HG03025 (cell line): ENCODE data around the gene LRP1B.
A peak's percentile ranks its signal among the peaks of the same experiment; 100 is the strongest.
"Not testable (repeated sequence)": the region's sequence is repeated elsewhere in the genome, so short reads cannot be mapped to it uniquely, and the experiment has no call there.

Experiments used
- ATAC-seq: cut with Tn5 transposase; IDR thresholded peaks from one replicate; pipeline ENCODE4 v1.9.1; 2021; ENCODE audit warnings: mild to moderate bottlenecking, moderate library complexity; ENCODE audit not compliant: unreplicated experiment, low FRiP score

LRP1B gene

DNA sequence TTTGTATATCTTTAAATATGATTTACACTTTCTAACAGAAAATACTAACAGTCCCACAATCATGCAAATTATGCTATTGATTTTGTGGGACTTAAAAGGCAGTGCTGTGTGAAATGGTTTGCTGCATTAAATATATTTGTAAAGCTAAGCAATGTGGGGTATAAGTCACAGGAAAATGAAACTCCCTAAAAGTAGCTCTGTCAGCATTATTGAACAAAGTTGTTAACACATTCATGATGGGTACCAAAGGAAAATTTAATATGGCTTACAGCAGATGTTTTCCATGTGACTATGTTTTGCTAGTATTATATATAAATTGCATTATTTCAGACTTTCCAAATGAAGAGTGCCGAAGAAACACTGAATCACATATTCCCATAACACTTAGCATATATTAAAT, 1450.0 kb downstream of the LRP1B start:
- no peak for ATAC-seq

DNA sequence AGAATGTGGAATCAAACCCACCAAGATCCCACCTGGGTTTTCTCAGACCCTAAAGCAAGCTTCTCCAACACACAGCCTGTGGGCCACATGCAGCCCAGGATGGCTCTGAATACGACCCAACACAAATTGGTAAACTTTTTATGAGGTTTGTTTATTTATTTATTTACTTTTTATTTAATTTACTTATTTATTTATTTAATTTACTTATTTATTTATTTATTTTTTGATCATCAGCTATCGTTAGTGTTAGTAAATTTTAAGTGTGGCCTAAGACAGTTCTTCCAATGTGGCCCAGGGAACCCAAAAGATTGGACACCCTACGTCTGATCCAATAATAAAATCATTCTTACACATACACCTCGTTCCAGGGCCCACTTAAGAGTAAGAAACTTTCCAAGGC, 1451.1 kb downstream of the LRP1B start:
- ATAC-seq: no peak

DNA sequence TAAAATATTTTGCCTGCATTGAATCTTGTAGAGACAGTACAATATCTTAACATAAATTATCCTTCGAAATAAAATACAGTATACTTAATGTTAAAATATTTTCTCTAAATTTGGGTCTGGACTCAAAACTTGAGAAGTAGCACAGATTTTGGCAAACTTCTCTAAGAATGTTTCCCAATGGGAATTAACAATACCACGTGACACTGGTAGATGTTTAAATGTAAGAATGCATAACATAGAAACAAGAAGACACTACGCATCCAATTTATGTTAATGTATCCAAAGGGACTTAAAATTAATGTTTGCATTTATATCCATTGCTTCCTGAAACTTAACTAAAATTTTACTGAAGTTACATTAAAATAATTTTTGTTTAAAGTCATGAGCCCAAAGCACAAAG, 1460.9 kb downstream of the LRP1B start:
- ATAC-seq: no peak

DNA sequence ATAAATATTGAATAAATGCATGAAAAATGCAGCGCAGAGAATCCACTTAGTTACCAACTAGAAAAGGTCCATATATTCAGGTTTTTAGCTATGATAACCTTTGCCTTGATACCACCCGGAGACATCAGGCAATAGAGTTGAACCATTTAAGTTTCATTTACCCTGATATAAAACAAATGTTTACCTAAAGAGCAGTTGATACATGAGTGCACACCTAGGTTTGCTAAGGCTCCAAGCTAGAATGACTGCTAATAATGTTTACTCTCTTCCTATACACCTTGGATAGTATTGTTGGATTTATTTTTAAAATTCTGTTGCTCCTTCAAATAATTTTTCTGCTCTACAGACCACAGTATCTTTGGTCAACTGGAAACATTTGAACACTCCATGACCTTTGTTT, 1463.6 kb downstream of the LRP1B start:
- no peak for ATAC-seq

DNA sequence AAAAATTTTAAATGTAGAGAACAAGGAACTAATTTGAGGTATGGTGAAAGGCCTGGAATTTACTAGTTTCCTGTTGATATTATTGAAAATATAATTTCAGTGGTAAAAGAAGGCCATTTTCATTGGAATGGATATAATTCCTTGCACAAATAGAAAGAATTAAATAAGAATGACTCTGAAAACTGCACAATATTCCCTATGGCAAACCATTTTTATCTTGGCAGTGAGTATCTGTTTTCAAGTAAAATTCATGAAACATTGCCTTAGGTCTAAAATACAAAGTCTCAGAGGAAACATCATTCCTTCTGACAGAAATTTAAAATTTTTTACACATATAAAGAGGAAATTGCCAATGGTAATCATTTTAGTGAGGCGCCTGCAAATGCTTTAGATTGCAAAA, 1468.3 kb downstream of the LRP1B start:
- no peak for ATAC-seq

DNA sequence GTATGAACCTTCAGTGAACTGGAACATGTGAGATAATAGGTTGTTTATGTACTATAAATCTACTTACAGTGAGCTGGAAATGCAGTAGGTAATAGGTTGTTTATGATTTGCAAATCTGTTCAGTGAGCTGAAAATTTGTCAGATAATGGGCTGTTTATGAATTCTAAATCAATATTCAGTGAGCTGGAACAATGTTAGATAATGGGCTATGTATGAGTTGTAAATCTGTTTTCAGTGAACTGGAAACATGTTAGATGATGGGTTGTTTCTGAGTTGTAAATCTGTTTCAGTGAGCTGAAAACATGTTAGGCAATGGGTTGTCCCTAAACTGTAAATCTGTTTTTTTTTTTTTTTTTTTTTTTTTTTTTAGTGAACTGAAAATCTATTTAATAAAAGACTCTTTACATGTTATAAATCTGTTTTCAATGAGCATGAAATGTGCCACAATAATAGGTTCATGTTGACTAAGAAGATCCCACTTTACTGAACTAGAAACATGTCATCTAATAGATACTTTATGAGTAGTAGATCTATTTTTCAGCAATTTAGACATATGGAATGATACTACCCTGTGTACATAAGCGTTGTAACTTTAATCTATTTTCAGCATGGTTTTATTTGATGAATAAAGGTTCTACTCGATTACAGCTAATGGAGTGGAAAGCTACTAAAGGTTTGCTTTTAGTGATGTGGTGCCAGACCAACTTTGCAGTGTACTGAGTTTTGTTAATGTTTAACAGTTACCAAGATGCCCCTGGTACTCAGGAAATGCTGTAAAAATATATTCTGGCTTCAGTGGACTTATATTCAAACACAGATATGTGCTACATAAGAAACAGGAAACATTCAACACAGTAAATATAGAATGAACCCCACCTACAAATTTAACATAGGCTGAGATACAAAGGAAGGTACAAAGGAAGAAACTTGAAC, 1471.8 kb downstream of the LRP1B start:
- no peak for ATAC-seq

DNA sequence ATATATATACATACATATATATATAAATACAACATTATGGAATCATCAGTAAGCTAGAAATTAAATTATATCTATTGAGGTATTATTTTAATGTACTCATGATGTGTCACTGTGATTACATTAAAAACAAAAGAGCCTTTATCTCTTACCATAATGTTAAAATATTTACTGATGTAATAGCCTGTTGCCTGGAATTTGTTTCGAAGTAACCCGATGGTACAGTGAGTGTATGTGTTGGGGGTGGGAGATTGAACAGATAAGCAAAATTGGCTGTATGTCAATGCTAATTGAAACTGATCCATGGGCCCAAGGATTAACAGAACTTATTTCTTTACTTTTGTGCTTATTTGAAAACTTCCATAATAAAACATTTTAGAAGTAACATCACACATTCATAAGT, 1473.2 kb downstream of the LRP1B start:
- no peak for ATAC-seq

DNA sequence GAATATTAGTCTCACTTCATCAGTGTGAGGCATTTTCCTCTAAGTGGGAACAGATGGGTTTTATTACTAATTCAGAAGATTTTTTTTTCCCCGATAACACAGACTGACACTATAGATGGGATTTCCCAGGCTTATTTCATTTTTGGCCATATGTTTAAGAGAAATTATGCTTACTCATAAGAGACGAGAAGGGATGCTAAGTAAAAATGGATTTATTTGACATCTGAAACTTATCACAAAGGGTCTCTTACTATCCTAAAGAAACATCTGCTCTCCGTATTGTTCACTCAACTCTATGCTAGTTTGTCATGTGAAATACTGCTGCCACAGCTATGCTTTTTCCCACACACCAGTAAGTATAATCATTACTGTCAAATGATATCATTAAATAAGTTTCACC, 1476.3 kb downstream of the LRP1B start:
- no peak for ATAC-seq

DNA sequence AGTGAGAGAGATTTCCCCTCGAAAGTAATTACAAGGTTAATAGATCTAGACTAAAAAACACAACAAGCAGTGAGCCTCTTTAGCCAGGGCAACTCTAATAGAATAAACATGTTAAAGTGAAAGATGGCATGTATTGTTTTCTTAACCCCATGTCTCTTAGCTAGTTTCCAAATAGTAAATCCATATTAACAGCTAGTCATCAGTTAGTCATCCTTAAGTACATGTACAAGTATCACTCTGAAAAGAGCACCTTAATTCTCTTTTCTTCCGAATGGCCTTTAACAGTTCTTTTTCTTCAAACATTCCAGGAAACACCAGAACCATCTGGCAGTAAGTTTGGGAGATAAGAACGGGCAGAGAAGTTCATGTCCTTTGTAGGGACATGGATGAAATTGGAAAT, 1480.0 kb downstream of the LRP1B start:
- no peak for ATAC-seq

DNA sequence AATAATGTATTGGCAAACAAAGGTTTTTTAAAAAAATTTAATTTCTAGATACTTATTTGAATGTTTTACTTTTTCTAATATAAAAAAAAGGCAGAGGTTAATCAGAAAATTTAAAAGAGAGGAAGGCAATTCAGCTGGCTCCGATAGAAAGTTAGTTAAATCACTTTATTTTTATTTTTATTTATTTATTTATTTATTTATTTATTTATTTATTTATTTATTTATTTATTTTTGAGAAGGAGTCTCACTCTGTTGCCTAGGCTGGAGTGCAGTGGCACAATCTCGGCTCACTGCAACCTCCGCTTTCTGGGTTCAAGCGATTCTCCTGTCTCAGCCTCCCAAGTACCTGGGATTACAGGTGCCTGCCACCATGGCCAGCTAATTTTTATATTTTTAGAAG, 1480.7 kb downstream of the LRP1B start:
- not testable (repeated sequence) for ATAC-seq

DNA sequence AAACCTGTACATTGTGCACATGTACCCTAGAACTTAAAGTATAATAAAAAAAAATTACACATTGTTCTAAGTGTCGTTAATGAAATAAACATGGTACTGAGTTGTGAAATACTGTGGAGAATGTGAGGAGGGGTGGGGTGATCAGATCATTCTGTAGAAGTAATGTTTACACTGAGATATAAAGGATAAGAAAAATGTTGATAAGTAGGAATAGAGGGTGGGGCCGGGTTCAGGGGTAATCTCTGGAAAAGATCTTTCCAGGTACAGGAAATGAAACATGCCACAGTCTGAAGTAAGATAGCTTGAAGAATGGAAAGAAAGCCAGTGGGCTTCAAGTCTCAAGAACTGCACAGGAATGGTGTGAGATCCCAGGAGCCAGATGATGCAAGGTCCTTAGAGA, 1482.4 kb downstream of the LRP1B start:
- no peak for ATAC-seq

DNA sequence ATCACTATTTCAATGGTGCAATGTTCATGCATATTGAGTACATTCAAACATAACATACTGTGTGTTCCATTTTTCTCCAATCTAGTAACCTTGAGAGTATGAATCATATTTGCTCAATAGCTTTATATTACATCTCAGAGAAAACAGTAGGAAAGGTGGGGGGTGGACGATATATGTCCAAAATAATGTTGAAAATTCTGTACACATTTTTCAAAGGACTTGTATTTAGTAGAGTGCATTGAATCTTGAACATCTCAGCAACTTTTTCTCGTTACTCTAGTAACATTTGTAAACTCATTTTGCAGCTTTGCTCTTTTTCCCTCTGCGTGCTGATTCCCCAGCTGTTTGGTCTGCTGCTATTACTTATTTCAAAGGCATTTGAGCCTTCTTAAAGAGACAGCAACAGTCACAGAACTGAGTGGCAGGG, 1487.0 kb downstream of the LRP1B start:
- no peak for ATAC-seq

DNA sequence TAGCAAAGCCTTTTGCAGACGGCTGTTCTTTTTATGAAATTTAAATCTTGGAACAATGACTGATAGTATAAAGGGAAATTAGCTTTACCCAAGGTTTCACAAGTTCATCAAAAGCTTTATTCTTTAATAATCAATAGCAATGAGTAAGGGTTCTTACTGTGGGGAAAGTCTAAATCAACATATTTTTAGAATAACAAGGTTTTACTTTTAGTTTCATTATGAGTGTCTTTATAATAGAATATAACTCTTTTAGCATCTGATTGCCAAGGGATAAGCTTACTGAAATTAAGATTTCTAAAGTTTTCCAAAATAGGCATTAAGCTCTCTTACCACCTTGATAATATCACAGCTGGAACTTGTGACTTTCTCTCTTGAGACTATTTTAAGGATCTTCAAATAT, 1489.7 kb downstream of the LRP1B start:
- ATAC-seq: no peak

DNA sequence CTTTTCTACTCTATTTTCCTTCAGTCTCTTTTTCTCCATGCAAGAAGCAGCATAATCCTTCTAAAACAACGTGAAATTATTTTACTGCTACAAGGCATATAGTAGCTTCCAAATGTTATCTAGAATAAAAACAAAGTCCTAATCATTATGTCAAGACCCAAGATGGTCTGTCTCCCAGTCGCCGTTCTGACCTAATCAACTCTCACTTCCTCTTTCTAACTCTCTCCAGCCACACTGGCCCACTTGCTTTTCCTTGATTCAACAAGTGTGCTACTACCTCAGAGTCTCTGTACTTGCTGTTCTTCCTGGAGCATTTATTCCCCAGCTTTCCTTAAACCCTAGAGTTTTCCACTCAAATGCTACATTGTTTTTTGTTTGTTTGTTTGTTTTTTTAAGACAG, 1491.2 kb downstream of the LRP1B start:
- ATAC-seq: peak; percentile 83

DNA sequence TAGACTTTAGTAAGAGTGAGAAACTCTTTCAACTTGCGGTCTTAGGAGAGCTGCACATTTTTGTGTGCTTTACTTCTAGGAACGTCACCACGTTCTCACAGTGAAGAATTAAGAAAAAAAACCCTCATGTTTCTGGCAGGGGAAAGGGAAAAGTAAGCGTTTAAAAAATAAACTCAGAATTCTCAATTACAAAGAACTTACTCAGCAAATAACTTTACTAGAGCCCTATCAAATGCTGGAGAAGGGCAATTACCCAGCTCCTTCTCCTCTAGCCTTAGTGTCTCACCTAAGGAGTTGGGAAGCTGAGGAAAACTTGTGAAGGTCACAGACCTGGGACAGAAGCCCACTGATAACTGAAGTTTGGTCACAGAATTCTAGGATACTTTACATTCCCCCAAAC, 1500.3 kb downstream of the LRP1B start:
- ATAC-seq: no peak

DNA sequence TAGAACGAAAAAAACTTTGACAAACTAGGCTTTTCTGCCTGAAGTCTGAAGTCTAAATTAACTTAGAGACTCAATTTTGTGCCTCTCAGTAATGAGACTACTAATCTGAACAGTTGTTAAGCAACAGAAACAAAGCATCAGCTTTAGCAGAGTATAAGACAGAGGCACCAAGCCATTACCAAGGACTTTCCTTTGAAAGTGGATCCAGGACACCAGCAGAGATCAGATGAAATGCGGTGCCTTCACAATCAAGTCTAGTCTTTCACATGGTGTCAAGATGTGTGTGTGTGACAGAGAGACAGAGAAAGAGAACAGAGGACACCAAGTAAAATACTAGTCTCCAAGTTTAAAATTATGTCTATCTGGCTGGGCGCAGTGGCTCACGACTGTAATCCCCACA, 1502.9 kb downstream of the LRP1B start:
- ATAC-seq: no peak

DNA sequence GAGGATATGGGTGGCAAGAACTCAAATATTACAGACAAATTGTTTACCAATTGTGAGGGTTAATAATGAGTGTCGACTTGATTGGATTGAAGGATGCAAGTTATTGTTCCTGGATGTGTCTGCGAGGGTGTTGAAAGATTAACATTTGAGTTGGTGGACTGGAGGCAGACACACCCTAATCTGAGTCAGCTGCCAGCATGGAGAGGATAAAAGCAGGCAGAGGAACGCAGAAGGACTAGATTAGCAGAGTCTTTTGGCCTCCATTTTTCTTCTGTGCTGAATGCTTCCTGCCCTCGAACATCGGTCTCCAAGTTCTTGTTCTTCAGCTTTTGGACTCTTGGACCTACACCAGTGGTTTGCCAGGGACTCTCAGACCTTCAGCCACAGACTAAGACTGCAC, 1503.7 kb downstream of the LRP1B start:
- ATAC-seq: no peak

DNA sequence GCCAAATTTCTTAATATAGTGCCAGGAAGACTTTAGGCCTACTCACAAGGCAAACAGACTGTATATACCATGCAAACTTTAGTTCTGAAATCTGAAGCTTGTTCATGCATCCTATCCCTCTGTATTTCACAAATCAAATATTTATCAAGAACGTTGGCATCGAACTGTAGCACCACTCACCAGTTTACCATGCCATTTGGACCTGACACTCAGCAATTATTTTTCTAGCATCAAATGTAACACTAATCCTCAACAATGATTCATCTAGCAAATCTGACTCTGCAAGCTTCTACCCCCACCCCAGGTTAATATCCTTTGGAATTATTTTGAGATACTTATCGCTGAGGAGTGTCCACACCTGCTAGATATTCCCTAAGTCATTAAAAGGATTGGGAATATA, 1506.6 kb downstream of the LRP1B start:
- ATAC-seq: no peak

DNA sequence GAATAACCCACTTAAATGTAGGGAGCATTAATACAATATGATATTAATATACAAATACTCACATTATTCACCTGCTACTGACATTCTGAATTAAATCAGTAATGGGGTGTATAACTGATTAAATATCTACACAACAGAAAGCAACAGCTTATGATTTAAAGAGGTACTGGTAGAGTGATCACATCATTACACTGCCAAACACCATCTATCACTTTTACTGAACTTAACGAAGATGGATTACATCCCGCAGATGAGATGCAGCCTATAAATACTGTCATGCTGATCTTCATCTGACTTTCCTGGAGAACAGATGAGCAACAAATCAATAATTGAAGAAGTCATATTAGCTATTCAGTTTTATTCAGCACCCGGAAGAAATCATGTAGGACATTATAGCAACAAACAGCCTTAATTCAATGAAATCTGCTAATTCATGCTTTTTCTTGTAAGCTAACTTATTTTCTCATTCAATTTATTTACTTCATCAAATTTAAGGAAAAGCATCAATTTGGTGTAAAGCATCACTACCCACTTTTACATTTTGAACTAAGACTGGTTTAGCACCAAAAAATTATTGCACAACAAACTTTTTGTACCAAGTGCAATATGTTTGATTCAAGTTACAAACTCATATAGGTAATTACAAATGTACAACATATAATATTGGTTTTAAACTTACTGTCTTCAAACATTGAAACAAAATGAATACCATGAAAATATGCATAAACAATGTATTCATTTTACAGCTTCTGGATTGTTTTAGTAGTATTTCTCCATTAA, 1509.0 kb downstream of the LRP1B start:
- ATAC-seq: no peak

DNA sequence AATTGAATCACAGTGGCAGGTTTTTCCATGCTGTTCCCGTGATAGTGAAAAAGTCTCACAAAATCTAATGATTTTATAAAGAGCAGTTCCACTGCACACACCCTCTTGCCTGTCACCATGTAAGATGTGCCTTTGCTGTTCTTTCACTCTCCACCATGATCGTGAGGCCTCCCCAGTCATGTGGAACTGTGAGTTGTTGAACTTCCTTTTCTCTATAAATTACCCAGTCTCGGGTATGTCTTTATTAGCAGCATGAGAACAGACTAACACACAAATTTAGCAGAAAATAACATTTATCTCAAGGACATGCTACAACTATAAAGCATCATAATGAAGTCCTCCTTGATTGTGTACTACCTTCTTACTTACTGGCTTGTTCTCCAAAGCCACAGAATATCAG, 1526.0 kb downstream of the LRP1B start:
- ATAC-seq: peak; percentile 64

DNA sequence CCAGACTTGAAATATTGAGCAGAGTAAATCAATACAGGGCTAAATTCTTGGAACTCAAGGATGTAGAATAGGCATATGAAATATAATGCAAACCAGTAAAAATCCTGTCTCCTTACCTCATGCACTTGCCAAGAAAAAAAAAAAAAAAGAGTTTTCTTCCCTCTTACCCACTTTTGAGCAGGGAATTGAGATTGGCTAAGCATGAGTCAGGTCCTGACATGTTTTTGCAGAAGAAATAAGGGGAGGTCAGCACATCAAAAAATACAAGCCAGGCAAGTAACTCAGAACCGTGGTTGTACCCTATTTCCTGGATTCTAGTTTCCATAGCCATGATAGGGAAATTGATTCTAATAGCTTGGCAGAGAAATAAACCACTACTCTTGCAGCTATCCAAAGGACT, 1526.7 kb downstream of the LRP1B start:
- ATAC-seq: no peak

DNA sequence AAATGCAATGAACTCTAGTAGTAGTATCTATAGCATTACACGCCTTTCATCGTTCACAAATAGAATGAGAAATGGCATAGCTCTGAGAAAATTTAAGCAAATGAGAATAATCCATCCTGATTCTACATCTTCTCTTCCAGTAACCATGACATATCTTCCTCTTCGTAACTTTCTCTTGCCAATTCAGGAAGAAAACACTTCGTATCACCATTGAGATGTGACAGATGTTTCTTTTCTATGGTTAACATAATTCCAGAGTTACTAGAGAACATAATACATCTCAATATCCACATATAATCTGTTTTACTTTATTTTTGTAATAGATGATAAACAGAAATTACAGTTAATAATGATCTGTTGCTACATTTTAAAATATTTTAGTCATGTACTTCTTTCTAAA, 1527.4 kb downstream of the LRP1B start:
- no peak for ATAC-seq
